ENCODE results near the gene GAS7. TPM values are rescaled to one million over a fixed set of nuclear protein-coding genes. Genes with fewer than 3 reads are reported as not detected.
A peak's percentile ranks its signal among the peaks of the same experiment; 100 is the strongest.

The GAS7 gene
- total RNA-seq, 1 experiment from 2014 or later, result 12.3 TPM

DNA sequence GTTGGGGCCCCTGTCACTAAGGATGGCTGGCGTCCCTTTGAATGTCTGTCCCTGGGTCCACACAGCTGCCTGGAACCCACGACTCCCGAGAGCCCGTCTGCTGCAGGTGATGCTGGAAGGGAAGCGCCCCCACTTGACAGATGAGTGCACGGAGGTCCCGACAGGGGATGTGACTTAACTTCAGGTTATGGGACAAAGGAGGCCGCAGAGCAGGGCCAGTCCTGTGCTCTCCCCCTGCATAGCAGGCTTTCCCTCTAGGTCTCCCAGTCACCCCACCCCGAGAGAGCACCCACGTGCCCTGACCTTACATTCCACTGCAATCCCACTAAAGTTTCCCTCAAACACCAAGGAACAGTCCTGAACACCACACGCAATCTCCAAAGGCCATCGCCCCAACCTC is 287.3 kb downstream of the GAS7 start:
- TF ChIP-seq EMX1 (CRISPR knock-in tag; IDR thresholded peaks at IDR 0.05) (no peak), SOX15 (CRISPR knock-in tag; IDR thresholded peaks at IDR 0.05) (no peak), NR3C1 (CRISPR knock-in tag; conservative IDR thresholded peaks at IDR 0.05; ENCODE audit: low read depth) (no peak), FOXP1 (CRISPR knock-in tag; IDR thresholded peaks at IDR 0.05; ENCODE audit: borderline replicate concordance) (no peak), IRF1 (CRISPR knock-in tag; IDR thresholded peaks at IDR 0.05) (no peak), FOXJ3 (CRISPR knock-in tag; IDR thresholded peaks at IDR 0.05; ENCODE audit: borderline replicate concordance) (no peak), MLX (CRISPR knock-in tag; IDR thresholded peaks at IDR 0.05) (no peak), ATF3 (CRISPR knock-in tag; conservative IDR thresholded peaks at IDR 0.05) (no peak), TEAD4 (CRISPR knock-in tag; IDR thresholded peaks at IDR 0.05) (no peak), ZNF121 (CRISPR knock-in tag; IDR thresholded peaks at IDR 0.05) (no peak)
- TF ChIP-seq, protein P1, sequence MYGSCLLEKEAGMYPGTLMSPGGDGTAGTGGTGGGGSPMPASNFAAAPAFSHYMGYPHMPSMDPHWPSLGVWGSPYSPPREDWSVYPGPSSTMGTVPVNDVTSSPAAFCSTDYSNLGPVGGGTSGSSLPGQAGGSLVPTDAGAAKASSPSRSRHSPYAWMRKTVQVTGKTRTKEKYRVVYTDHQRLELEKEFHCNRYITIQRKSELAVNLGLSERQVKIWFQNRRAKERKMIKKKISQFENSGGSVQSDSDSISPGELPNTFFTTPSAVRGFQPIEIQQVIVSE (CRISPR knock-in tag; IDR thresholded peaks at IDR 0.05; ENCODE audit: borderline replicate concordance), result no peak
- TF ChIP-seq, protein P2, sequence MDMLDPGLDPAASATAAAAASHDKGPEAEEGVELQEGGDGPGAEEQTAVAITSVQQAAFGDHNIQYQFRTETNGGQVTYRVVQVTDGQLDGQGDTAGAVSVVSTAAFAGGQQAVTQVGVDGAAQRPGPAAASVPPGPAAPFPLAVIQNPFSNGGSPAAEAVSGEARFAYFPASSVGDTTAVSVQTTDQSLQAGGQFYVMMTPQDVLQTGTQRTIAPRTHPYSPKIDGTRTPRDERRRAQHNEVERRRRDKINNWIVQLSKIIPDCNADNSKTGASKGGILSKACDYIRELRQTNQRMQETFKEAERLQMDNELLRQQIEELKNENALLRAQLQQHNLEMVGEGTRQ (CRISPR knock-in tag; IDR thresholded peaks at IDR 0.05), result no peak
- Mint-ChIP-seq H3K27ac (no peak overlapping the region), H3K4me3 (no peak overlapping the region), H3K9me3 (no peaks in the 10 kb centered on the region), H3K4me1 (peaks cover 12% of the 10 kb centered on the region), H3K36me3 (no peaks in the 10 kb centered on the region), H3K27me3 (ENCODE audit: low read depth) (no peaks in the 10 kb centered on the region; the same call in 1 of the 2 replicates)
- ATAC-seq (no peak), DNase-seq (ENCODE audit: low spot score) (no peak)
- POLR2A ChIA-PET, result no interaction called here
- CTCF ChIA-PET, result interaction anchor here (1.0 kb wide), 1 partner anchor 14 kb away, joined by 3 read pairs; no protein-coding TSS in a partner anchor

DNA sequence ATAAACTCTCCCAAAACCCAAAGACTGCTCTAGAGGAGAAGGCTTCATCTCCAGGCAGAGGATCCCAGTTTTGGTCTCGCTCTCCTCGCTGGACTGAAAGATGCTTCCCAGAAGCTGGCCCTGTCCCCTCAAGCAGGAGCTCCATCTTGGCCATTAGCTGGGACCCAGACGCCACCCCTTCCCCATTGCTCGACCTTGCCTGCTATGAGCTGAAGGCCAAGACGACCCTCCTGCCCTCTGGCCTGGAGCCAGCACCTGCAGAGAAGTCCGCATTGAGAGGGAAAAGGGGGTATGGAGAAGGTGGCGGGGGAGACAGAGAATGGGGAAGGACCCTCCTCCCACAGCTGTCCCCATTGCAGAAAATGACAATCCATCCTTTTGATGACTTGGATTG is 289.8 kb downstream of the GAS7 start:
- Mint-ChIP-seq H3K27ac (no peak overlapping the region), H3K27me3 (ENCODE audit: low read depth) (no peaks in the 10 kb centered on the region; the same call in 1 of the 2 replicates), H3K4me1 (peaks cover 12% of the 10 kb centered on the region), H3K9me3 (no peaks in the 10 kb centered on the region), H3K36me3 (no peaks in the 10 kb centered on the region), H3K4me3 (no peak overlapping the region)
- TF ChIP-seq ZSCAN18 (CRISPR knock-in tag; IDR thresholded peaks at IDR 0.05) (no peak), ATF3 (CRISPR knock-in tag; conservative IDR thresholded peaks at IDR 0.05) (no peak)
- ATAC-seq (no peak), DNase-seq (ENCODE audit: low spot score) (no peak)
- CTCF ChIA-PET, result interaction anchor here (1.0 to 2.6 kb wide), 9 partner anchors 10 to 318 kb away, joined by 3 to 11 read pairs (median 4); no protein-coding TSS in a partner anchor
- POLR2A ChIA-PET, result no interaction called here

- Mint-ChIP-seq H3K27me3 (ENCODE audit: low read depth) (no peaks in the 10 kb centered on the region; the same call in 1 of the 2 replicates), H3K4me3 (no peak overlapping the region), H3K9me3 (no peaks in the 10 kb centered on the region), H3K27ac (no peak overlapping the region), H3K36me3 (no peaks in the 10 kb centered on the region), H3K4me1 (peaks cover 12% of the 10 kb centered on the region)
- POLR2A ChIA-PET, result no interaction called here
- CTCF ChIA-PET, result interaction anchor here (1.0 to 2.6 kb wide), 8 partner anchors 10 to 140 kb away, joined by 3 to 11 read pairs (median 4); no protein-coding TSS in a partner anchor
- TF ChIP-seq ATF6 (CRISPR knock-in tag; IDR thresholded peaks at IDR 0.05) (no peak), PRDM15 (CRISPR knock-in tag; IDR thresholded peaks at IDR 0.05) (peak; percentile 88)
- ATAC-seq (peak; percentile 60), DNase-seq (ENCODE audit: low spot score) (no peak)
These were observed 290.3 kb downstream of the GAS7 start for GRCh38 chr17:9907883-9908648.

All from WTC11 (cell line).